Right atrium auricular region (tissue), 2 donors: Measurements from ENCODE around the gene ADAT2. TPM values are rescaled to one million over a fixed set of nuclear protein-coding genes. Genes with fewer than 3 reads are reported as not detected.

ENCODE experiments used
- DNase-seq: peaks from one replicate; pipeline ENCODE4 v3.0.0-alpha.2; 2019; ENCODE audit warnings: low spot score
- H3K27ac ChIP-seq, 2 donors: fragments of 200-600 bp; sonication (generic); 1 replicate in 1 of 2; 2 replicates in 1 of 2; pipeline ENCODE4 v1.5.1; 2016 to 2019
- H3K27me3 ChIP-seq, 2 donors: fragments of 200-600 bp; sonication (generic); one replicate each; pipeline versions ENCODE4 v1.5.1 to v1.6.0; 2017 to 2019
- H3K36me3 ChIP-seq: fragments of 200-600 bp; sonication (generic); one replicate; pipeline ENCODE4 v1.5.1; 2016
- H3K4me1 ChIP-seq, 2 donors: fragments of 200-600 bp; sonication (generic); one replicate each; pipeline versions ENCODE4 v1.5.1 to v1.6.0; 2017 to 2019
- H3K4me3 ChIP-seq, 2 donors: fragments of 200-600 bp; sonication (generic); 1 replicate in 1 of 2; 2 replicates in 1 of 2; pipeline ENCODE4 v1.5.1; 2017 to 2019; ENCODE audit warnings: mild to moderate bottlenecking in 1 of 2, moderate library complexity in 1 of 2
- H3K9me3 ChIP-seq, 2 donors: fragments of 200-600 bp; sonication (generic); one replicate each; pipeline ENCODE4 v1.5.1; 2019
- total RNA-seq, 2 donors: library from RNA; depleted of rRNA; stranded (reverse); fragments of >200 nt; gene quantifications; one replicate each; pipeline ENCODE4 v1.1.0, GENCODE V29; 2016
- TF ChIP-seq, protein P1 (sequence below), 2 donors: fragments of 200-600 bp; sonication (generic); IDR thresholded peaks; one replicate each; pipeline ENCODE4 v1.5.1; 2019; ENCODE audit warnings: antibody characterized with exemption in 2 of 2

The ADAT2 gene
- total RNA-seq, 2 donors from 2014 or later: 1.0 to 2.2 TPM

DNA sequence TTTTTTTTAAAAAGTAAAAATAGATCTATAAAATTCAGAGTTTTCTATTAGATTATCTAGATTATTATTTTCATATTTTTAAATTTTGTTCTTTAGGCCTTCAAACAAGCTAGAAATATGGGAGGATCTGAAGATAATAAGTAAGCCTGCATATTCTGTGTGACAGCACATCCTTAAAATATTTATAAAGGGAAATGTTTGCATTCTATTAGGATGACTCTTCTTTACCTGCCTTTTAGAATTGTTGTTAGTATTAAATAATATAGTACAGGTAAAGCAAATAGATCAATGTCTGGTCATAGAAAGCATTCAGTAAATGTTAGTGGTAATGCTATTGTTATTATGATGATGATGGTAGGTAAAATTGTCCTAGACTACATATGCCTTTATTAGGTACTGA is 17.5 kb upstream of the ADAT2 start:
- Histone ChIP-seq H3K36me3 (peaks cover 23% of the 10 kb centered on the region), H3K27ac (no peak overlapping the region), H3K4me3 (no peak overlapping the region), H3K9me3 (no peaks in the 10 kb centered on the region), H3K27me3 (no peaks in the 10 kb centered on the region), H3K4me1 (no peaks in the 10 kb centered on the region)
- no peak for DNase-seq
- TF ChIP-seq, protein P1, sequence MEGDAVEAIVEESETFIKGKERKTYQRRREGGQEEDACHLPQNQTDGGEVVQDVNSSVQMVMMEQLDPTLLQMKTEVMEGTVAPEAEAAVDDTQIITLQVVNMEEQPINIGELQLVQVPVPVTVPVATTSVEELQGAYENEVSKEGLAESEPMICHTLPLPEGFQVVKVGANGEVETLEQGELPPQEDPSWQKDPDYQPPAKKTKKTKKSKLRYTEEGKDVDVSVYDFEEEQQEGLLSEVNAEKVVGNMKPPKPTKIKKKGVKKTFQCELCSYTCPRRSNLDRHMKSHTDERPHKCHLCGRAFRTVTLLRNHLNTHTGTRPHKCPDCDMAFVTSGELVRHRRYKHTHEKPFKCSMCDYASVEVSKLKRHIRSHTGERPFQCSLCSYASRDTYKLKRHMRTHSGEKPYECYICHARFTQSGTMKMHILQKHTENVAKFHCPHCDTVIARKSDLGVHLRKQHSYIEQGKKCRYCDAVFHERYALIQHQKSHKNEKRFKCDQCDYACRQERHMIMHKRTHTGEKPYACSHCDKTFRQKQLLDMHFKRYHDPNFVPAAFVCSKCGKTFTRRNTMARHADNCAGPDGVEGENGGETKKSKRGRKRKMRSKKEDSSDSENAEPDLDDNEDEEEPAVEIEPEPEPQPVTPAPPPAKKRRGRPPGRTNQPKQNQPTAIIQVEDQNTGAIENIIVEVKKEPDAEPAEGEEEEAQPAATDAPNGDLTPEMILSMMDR (IDR thresholded peaks at IDR 0.05): no peak

DNA sequence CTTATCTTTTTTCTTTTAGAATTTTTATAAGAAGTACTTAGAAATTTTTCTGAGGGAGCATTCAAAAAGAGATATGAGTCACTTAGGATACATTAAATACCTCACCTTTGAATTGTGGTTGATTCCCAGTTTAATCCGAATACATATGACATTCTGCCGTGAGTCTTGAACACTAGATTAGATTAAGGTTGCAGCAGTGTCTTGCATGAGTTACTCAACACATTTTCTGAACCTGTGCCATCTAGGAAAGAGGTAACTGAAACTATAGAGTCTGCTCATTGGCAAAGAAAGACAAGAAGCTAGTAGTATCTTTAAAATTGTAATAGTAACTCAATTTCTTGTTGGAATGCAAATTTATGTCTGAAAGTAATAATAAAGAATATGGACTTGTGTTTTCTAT is 15.1 kb upstream of the ADAT2 start:
- Histone ChIP-seq H3K4me1 (no peaks in the 10 kb centered on the region), H3K4me3 (no peak overlapping the region), H3K27me3 (no peaks in the 10 kb centered on the region), H3K36me3 (peaks cover 23% of the 10 kb centered on the region), H3K9me3 (no peaks in the 10 kb centered on the region), H3K27ac (no peak overlapping the region)
- TF ChIP-seq, protein P1 (IDR thresholded peaks at IDR 0.05): no peak
- DNase-seq: no peak

DNA sequence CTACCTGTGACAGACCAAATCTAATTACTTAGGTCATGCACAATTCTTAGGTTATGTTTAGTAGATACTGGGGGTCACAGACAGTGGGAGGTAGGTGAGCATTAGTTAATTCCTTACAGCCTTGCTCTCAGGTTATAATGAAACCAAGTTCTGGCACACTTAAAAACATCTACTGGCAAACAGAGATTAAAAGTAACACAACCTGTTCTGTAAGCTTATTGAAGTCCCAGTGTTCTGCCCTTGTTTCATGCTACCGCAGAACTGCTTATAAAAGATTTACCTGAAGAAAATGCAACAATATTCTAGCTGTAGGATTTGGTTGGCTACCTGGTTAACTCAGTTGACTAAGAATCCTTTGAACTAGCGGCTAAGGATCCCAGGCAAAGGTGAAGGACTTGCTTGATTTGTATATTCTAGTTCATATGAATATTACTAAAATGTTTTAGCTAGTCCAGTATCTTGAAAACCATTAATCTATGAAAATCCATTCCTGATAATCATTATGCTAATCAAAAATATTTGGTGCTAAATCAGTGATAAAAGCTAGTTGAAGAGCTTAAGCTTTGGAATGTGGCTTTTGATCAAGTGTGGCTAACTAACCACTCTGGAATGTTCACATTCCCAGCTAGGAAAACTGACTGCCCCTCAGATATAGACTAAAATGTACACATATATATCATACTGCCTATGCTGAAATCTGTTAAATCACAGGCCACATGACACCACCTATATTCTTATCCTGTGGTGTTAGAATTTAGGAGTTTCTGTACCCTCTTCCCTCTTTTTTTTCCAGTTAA is 7.3 kb upstream of the ADAT2 start:
- TF ChIP-seq, protein P1 (IDR thresholded peaks at IDR 0.05): no peak
- Histone ChIP-seq H3K27ac (no peak overlapping the region), H3K4me1 (no peaks in the 10 kb centered on the region), H3K36me3 (peaks cover 16% of the 10 kb centered on the region), H3K4me3 (no peak overlapping the region), H3K9me3 (no peaks in the 10 kb centered on the region), H3K27me3 (no peaks in the 10 kb centered on the region)
- no peak for DNase-seq

DNA sequence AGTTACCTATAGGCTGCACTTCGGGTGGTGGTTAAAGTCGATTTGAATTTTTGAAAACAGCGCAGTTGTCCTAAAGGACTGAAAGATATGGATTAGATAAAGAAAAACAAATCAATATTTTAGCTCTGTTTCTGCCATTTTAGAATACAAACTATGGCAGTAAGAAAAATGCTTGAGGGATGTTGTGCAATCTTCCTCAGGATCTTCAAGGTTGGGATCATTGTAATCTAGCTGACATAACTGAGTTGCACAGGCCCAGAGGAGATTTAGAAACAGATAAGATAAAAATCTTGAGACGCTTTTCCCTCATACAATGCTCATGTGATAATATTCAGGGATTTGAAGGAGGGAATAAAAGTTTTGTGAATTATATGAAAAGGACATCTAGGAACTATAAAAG is 1.0 kb upstream of the ADAT2 start:
- TF ChIP-seq, protein P1 (IDR thresholded peaks at IDR 0.05): no peak
- Histone ChIP-seq H3K4me3 (peak overlapping the region; percentile 70 to 78), H3K9me3 (no peaks in the 10 kb centered on the region), H3K27me3 (no peaks in the 10 kb centered on the region), H3K36me3 (no peaks in the 10 kb centered on the region), H3K4me1 (peaks cover 0 to 21% of the 10 kb centered on the region in 2 donors), H3K27ac (peak overlapping the region in 1 of 2 donors; percentile 82)
- DNase-seq: no peak

DNA sequence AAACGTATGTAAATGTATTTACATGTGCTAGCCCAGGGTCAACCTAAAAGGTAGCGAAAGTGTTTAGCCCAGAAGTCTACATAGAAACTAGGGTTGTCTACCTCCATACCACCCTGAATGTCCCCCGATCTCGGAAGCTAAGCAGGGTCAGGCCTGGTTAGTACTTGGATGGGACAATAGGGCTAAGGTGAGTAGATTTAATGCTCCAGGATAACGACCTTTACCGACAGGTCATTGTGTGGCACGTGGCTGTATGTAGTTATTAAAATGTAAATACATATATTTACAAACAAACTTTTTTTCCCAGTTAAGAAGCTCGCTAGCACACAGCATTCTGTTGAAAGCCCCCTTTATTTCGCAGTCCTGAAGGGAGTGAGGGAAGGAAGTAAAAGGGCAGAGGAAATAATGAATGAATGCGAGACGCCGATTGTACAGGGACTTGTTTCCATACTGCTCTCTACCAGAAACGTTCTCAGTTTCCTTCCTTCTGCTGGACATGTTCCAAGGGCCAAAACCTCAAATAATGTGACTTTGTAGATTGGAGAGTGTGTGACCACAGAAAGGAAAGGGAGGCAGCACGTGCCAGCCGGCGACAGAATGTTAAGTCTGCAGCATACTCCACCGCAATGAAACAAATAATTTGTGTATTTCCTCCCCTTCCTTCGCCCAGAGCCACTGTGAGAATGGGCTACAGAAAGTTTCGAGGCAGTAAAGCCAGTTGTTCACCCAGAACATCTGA is 612 bp downstream of the ADAT2 start:
- no peaks in the 10 kb centered on the region for H3K36me3 ChIP-seq
- H3K4me1 ChIP-seq: peaks cover 0 to 21% of the 10 kb centered on the region in 2 donors
- no peak for DNase-seq
- no peaks in the 10 kb centered on the region for H3K9me3 ChIP-seq
- H3K27me3 ChIP-seq: no peaks in the 10 kb centered on the region
- H3K4me3 ChIP-seq: peak overlapping the region; percentile 70 to 78
- TF ChIP-seq, protein P1 (IDR thresholded peaks at IDR 0.05): no peak
- peak overlapping the region; percentile 62 to 82 for H3K27ac ChIP-seq
